ENCODE data around the gene PDE6B. TPM values are rescaled to one million over a fixed set of nuclear protein-coding genes. Genes with fewer than 3 reads are reported as not detected.

Gene PDE6B
- total RNA-seq, 2 experiments from 2014 or later, result not detected

- H2AFZ ChIP-seq (ENCODE audit: low read length), result no peak overlapping the region
- no peak overlapping the region for H3K4me2 ChIP-seq (ENCODE audit: low read length)
- DNase-seq (ENCODE audit: low spot score), result no peak
- CTCF ChIA-PET (ENCODE audit: unreplicated experiment), result no interaction called here
- POLR2A ChIA-PET, result no interaction called here
- H3K27ac ChIP-seq (ENCODE audit: low read depth, low read length, poor library complexity, severe bottlenecking), result no peak overlapping the region
- TF ChIP-seq CTCF (conservative IDR thresholded peaks at IDR 0.05; ENCODE audit: low read length), result no peak
- TF ChIP-seq EZH2phosphoT487 (IDR thresholded peaks at IDR 0.05; ENCODE audit: borderline replicate concordance, low read depth, low read length), result no peak
- intact Hi-C loops (cut with micrococcal nuclease; ENCODE audit: unreplicated experiment), result no loop called here
- no TSS peak for BruUV-seq (replicated peaks)
- no peaks in the 10 kb centered on the region for H3K4me1 ChIP-seq (ENCODE audit: insufficient read depth, low read length, poor library complexity, severe bottlenecking)
- no peaks in the 10 kb centered on the region for H3K9me3 ChIP-seq (ENCODE audit: low read length)
- no peaks in the 10 kb centered on the region for H3K79me2 ChIP-seq (ENCODE audit: insufficient read depth, low read depth, low read length)
- no peaks in the 10 kb centered on the region for H3K9me2 ChIP-seq (ENCODE audit: insufficient read depth, low read length)
- no peak overlapping the region for H3K4me3 ChIP-seq (ENCODE audit: low read depth, low read length, poor library complexity, severe bottlenecking)
- no peaks in the 10 kb centered on the region for H3K36me3 ChIP-seq (ENCODE audit: insufficient read depth, low read length)
- H4K20me1 ChIP-seq (ENCODE audit: insufficient read depth, low read length), result no peaks in the 10 kb centered on the region
Measured at GRCh38 chr4:684623-685327, 59.4 kb downstream of the PDE6B start.

- Histone ChIP-seq H3K4me3 (ENCODE audit: low read depth, low read length, poor library complexity, severe bottlenecking) (no peak overlapping the region), H3K4me2 (ENCODE audit: low read length) (no peak overlapping the region), H4K20me1 (ENCODE audit: insufficient read depth, low read length) (no peaks in the 10 kb centered on the region), H3K9me2 (ENCODE audit: insufficient read depth, low read length) (no peaks in the 10 kb centered on the region), H2AFZ (ENCODE audit: low read length) (no peak overlapping the region), H3K9me3 (ENCODE audit: low read length) (no peaks in the 10 kb centered on the region), H3K4me1 (ENCODE audit: insufficient read depth, low read length, poor library complexity, severe bottlenecking) (no peaks in the 10 kb centered on the region), H3K36me3 (ENCODE audit: insufficient read depth, low read length) (no peaks in the 10 kb centered on the region), H3K27ac (ENCODE audit: low read depth, low read length, poor library complexity, severe bottlenecking) (no peak overlapping the region), H3K79me2 (ENCODE audit: insufficient read depth, low read depth, low read length) (no peaks in the 10 kb centered on the region)
- intact Hi-C loops (cut with micrococcal nuclease; ENCODE audit: unreplicated experiment), result no loop called here
- ChIA-PET CTCF (ENCODE audit: unreplicated experiment) (interaction anchor here (0.6 kb wide), 1 partner anchor 72 kb away, joined by 3 read pairs; no protein-coding TSS in a partner anchor), POLR2A (no interaction called here)
- DNase-seq (ENCODE audit: low spot score), result no peak
- TF ChIP-seq CTCF (conservative IDR thresholded peaks at IDR 0.05; ENCODE audit: low read length) (no peak), EZH2phosphoT487 (IDR thresholded peaks at IDR 0.05; ENCODE audit: borderline replicate concordance, low read depth, low read length) (no peak)
- no TSS peak for BruUV-seq (replicated peaks)
Measured at GRCh38 chr4:685679-686412, 60.5 kb downstream of the PDE6B start.
